GM12872 (cell line): ENCODE measurements around the gene POC1B.

Source experiments
- CTCF ChIP-seq: IDR thresholded peaks from 3 replicates; pipeline ENCODE4 v1.5.1; 2011; ENCODE audit warnings: low read depth, mild to moderate bottlenecking, low read length, moderate library complexity; ENCODE audit not compliant: insufficient read depth

The POC1B gene

GRCh38 chr12:89424389-89424788 lies 101.5 kb downstream of the POC1B start:
- TF ChIP-seq CTCF: no peak

GRCh38 chr12:89421092-89421835 lies 104.6 kb downstream of the POC1B start:
- peak; percentile 24; the same call in 1 of the 3 replicates for TF ChIP-seq CTCF

GRCh38 chr12:89418228-89418910 lies 107.5 kb downstream of the POC1B start:
- TF ChIP-seq CTCF: no peak

GRCh38 chr12:89417246-89417977 lies 108.4 kb downstream of the POC1B start:
- no peak for TF ChIP-seq CTCF

- no peak for TF ChIP-seq CTCF
Measured at GRCh38 chr12:89416049-89416792, 109.6 kb downstream of the POC1B start.

GRCh38 chr12:89414851-89415250 lies 111.0 kb downstream of the POC1B start:
- TF ChIP-seq CTCF: no peak

- TF ChIP-seq CTCF: no peak
Measured at GRCh38 chr12:89414322-89414721, 111.5 kb downstream of the POC1B start.
